ENCODE data around the gene LRRFIP1. TPM values are rescaled to one million over a fixed set of nuclear protein-coding genes. Genes with fewer than 3 reads are reported as not detected.

The LRRFIP1 gene
- polyA plus RNA-seq, 1 experiment = 71.1 TPM

DNA sequence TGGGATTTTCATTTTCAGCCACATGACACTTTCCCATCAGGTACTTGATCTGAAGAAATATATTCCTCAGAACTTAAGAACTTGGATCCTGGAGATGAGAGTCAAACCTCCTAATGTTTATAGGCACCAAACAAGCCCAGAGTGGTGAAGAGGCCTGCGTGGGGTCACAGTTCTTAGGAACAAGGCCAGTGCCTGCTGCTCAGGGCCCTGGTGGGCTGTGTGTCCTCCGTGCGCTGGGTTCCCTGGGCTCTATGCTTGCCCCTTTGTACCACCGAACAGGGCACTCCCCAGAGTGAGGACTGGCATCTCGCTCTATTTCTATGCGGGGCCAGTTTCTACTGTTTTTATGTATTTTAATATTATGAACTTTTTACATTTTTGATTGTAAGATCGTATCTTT lies 95.2 kb downstream of the LRRFIP1 start:
- no peak for DNase-seq (ENCODE audit: low read depth, low spot score)
- POLR2A ChIA-PET = interaction anchor here (0.7 kb wide), 1 partner anchor 539 kb away, joined by 3 read pairs; no protein-coding TSS in a partner anchor
- Histone ChIP-seq H3K27me3 (ENCODE audit: control insufficient read depth, insufficient read depth, low read length) (no peaks in the 10 kb centered on the region), H3K9me3 (ENCODE audit: control insufficient read depth, insufficient read depth, low read length) (no peaks in the 10 kb centered on the region), H3K4me3 (ENCODE audit: low read depth, low read length) (no peak overlapping the region), H3K27ac (ENCODE audit: low read depth, low read length) (no peak overlapping the region)
- CTCF ChIA-PET = interaction anchor here (3.0 kb wide), 1 partner anchor 23 kb away, joined by 13 read pairs; no protein-coding TSS in a partner anchor
- TF ChIP-seq, protein P1, sequence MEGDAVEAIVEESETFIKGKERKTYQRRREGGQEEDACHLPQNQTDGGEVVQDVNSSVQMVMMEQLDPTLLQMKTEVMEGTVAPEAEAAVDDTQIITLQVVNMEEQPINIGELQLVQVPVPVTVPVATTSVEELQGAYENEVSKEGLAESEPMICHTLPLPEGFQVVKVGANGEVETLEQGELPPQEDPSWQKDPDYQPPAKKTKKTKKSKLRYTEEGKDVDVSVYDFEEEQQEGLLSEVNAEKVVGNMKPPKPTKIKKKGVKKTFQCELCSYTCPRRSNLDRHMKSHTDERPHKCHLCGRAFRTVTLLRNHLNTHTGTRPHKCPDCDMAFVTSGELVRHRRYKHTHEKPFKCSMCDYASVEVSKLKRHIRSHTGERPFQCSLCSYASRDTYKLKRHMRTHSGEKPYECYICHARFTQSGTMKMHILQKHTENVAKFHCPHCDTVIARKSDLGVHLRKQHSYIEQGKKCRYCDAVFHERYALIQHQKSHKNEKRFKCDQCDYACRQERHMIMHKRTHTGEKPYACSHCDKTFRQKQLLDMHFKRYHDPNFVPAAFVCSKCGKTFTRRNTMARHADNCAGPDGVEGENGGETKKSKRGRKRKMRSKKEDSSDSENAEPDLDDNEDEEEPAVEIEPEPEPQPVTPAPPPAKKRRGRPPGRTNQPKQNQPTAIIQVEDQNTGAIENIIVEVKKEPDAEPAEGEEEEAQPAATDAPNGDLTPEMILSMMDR (IDR thresholded peaks at IDR 0.05; ENCODE audit: low read depth, low read length) = no peak

DNA sequence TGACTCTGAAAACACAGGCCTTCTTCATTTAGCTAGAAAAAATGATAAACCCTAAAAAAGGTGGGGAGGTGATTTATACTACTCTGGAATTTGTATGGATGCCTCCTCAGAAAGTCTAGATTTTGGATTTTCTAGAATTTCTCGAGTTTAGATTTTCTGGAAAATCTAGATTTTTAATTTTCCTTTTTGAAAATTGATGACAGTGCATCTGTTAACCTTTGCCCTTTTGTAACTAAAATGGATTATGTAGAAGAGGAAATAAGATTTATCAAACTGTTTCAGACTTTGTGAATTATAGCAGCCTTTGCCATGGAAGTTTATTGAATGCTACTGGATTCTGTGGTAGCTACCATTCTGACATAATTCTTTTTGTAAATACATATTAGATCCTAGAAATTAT lies 95.6 kb downstream of the LRRFIP1 start:
- DNase-seq (ENCODE audit: low read depth, low spot score) = no peak
- Histone ChIP-seq H3K4me3 (ENCODE audit: low read depth, low read length) (no peak overlapping the region), H3K9me3 (ENCODE audit: control insufficient read depth, insufficient read depth, low read length) (no peaks in the 10 kb centered on the region), H3K27ac (ENCODE audit: low read depth, low read length) (no peak overlapping the region), H3K27me3 (ENCODE audit: control insufficient read depth, insufficient read depth, low read length) (no peaks in the 10 kb centered on the region)
- POLR2A ChIA-PET = interaction anchor here (0.7 kb wide), 1 partner anchor 540 kb away, joined by 3 read pairs; no protein-coding TSS in a partner anchor
- TF ChIP-seq, protein P1 (IDR thresholded peaks at IDR 0.05; ENCODE audit: low read depth, low read length) = no peak
- CTCF ChIA-PET = interaction anchor here (3.0 kb wide), 1 partner anchor 22 kb away, joined by 13 read pairs; no protein-coding TSS in a partner anchor

GRCh38 chr2:237723602-237724001 lies 96.2 kb downstream of the LRRFIP1 start:
- POLR2A ChIA-PET = no interaction called here
- CTCF ChIA-PET = interaction anchor here (3.0 kb wide), 1 partner anchor 22 kb away, joined by 13 read pairs; no protein-coding TSS in a partner anchor
- TF ChIP-seq, protein P1 (IDR thresholded peaks at IDR 0.05; ENCODE audit: low read depth, low read length) = no peak
- no peaks in the 10 kb centered on the region for H3K27me3 ChIP-seq (ENCODE audit: control insufficient read depth, insufficient read depth, low read length)
- H3K9me3 ChIP-seq (ENCODE audit: control insufficient read depth, insufficient read depth, low read length) = no peaks in the 10 kb centered on the region
- DNase-seq (ENCODE audit: low read depth, low spot score) = no peak
- H3K27ac ChIP-seq (ENCODE audit: low read depth, low read length) = no peak overlapping the region
- no peak overlapping the region for H3K4me3 ChIP-seq (ENCODE audit: low read depth, low read length)

DNA sequence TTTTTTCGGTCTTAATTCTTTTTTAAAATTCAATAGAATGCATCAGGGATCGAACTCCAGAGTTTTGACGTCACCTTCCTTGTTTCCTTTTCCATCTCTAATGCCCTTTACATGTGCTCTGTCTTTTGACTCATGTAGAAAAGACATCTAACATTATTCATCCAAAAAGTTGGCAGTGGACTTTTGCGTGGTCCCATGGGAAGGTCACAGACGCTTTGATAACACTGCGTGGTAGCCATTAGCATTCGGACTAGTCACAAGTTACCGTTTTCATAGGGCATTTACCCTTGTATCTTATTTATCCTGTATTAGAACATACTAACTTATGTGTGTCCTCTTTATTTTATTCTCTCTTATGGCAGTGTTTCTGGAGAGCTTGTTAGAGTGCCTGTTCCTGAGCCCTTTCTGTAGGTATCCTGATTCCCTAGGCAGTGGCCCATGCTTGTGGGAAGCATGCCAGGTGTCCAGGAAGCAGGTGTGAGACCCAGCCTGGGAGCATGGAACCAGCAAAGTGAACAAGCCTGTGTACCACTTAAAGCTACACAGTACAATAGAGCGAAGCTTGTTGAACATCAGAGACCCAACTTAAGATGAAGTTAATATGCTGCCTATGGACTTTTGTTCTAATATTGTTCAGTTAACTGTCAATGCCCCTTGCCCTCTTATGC lies 97.6 kb downstream of the LRRFIP1 start:
- Histone ChIP-seq H3K9me3 (ENCODE audit: control insufficient read depth, insufficient read depth, low read length) (no peaks in the 10 kb centered on the region), H3K27me3 (ENCODE audit: control insufficient read depth, insufficient read depth, low read length) (no peaks in the 10 kb centered on the region), H3K27ac (ENCODE audit: low read depth, low read length) (no peak overlapping the region), H3K4me3 (ENCODE audit: low read depth, low read length) (no peak overlapping the region)
- ChIA-PET CTCF (interaction anchor here (3.0 kb wide), 1 partner anchor 20 kb away, joined by 13 read pairs; no protein-coding TSS in a partner anchor), POLR2A (no interaction called here)
- TF ChIP-seq, protein P1 (IDR thresholded peaks at IDR 0.05; ENCODE audit: low read depth, low read length) = no peak
- DNase-seq (ENCODE audit: low read depth, low spot score) = no peak

DNA sequence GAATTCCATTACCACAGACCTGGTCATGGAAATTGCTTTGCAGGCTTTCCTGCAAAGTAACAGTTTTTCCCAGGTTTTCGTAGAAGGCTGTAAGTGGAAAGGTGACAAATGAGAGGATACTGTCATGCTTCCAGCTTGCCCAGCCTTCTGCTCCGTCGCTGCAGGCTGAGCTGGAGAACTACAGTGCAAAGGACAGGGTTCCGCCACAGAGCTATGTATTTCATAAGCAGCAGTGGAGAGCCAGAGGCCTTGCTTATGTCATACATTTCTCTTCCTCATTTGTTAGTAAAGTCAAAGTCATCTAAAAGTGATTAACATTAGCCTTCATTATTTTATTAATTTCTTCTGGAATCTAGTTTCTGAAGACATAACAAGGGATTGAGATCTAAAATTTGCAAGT lies 98.3 kb downstream of the LRRFIP1 start:
- no peaks in the 10 kb centered on the region for H3K27me3 ChIP-seq (ENCODE audit: control insufficient read depth, insufficient read depth, low read length)
- TF ChIP-seq, protein P1 (IDR thresholded peaks at IDR 0.05; ENCODE audit: low read depth, low read length) = no peak
- no peak overlapping the region for H3K4me3 ChIP-seq (ENCODE audit: low read depth, low read length)
- no peaks in the 10 kb centered on the region for H3K9me3 ChIP-seq (ENCODE audit: control insufficient read depth, insufficient read depth, low read length)
- DNase-seq (ENCODE audit: low read depth, low spot score) = no peak
- no peak overlapping the region for H3K27ac ChIP-seq (ENCODE audit: low read depth, low read length)
- POLR2A ChIA-PET = no interaction called here
- CTCF ChIA-PET = interaction anchor here (0.7 to 1.3 kb wide), 2 partner anchors 20 to 23 kb away, joined by 3 to 8 read pairs; no protein-coding TSS in a partner anchor

All from AG04450 (cell line).